Activated B cell treated with CpG ODN at 0.5 μM for 24 hours (primary cell): ENCODE data around the gene NUP85. TPM values are rescaled to one million over a fixed set of nuclear protein-coding genes. Genes with fewer than 3 reads are reported as not detected.

Source experiments
- ATAC-seq: fragments of 200-7000 bp; cut with Tn5 transposase; one replicate; pipeline ENCODE4 v1.10.0; 2021; ENCODE audit warnings: low read depth, mild to moderate bottlenecking, moderate library complexity
- CTCF ChIA-PET: fragments of 350-600 bp; sonication (Branson Sonifier 250); formaldehyde crosslinking; loops from one replicate; lab custom pipeline; 2021; ENCODE audit warnings: antibody characterized with exemption; lab: Charles Lee
- POLR2A ChIA-PET: fragments of 350-600 bp; sonication (Branson Sonifier 250); formaldehyde crosslinking; loops from one replicate; lab custom pipeline; 2021; ENCODE audit warnings: antibody characterized with exemption; lab: Charles Lee
- DNase-seq: peaks from one replicate; pipeline ENCODE4 v3.0.0; 2022
- H3K27ac Mint-ChIP-seq: one replicate; pipeline ENCODE4 v1.8.0; 2020; ENCODE audit warnings: mixed read lengths
- H3K27me3 Mint-ChIP-seq: one replicate; pipeline ENCODE4 v1.8.0; 2021; ENCODE audit warnings: mixed read lengths
- H3K36me3 Mint-ChIP-seq: one replicate; pipeline ENCODE4 v1.8.0; 2021; ENCODE audit warnings: low read depth, mixed read lengths
- H3K4me1 Mint-ChIP-seq: one replicate; pipeline ENCODE4 v1.8.0; 2021; ENCODE audit warnings: mixed read lengths
- H3K4me3 Mint-ChIP-seq: one replicate; pipeline ENCODE4 v1.8.0; 2020; ENCODE audit warnings: mild to moderate bottlenecking, mixed read lengths
- H3K9me3 Mint-ChIP-seq: one replicate; pipeline ENCODE4 v1.8.0; 2020; ENCODE audit warnings: mixed read lengths
- intact Hi-C: fragments of 100-400 bp; cut with micrococcal nuclease; formaldehyde crosslinking; loops from one replicate; pipeline ENCODE4 v1.15.1; 2024
- total RNA-seq: library from RNA; stranded (reverse); gene quantifications from 2 replicates; pipeline ENCODE4 v1.2.3, GENCODE V29; 2022
- TF ChIP-seq, protein P1 (sequence below): fragments of 200-600 bp; IDR thresholded peaks from one replicate; pipeline ENCODE4 v1.8.0; 2022; ENCODE audit warnings: antibody characterized with exemption, mild to moderate bottlenecking

The NUP85 gene
- total RNA-seq, 1 donor from 2014 or later, result 103 TPM

DNA sequence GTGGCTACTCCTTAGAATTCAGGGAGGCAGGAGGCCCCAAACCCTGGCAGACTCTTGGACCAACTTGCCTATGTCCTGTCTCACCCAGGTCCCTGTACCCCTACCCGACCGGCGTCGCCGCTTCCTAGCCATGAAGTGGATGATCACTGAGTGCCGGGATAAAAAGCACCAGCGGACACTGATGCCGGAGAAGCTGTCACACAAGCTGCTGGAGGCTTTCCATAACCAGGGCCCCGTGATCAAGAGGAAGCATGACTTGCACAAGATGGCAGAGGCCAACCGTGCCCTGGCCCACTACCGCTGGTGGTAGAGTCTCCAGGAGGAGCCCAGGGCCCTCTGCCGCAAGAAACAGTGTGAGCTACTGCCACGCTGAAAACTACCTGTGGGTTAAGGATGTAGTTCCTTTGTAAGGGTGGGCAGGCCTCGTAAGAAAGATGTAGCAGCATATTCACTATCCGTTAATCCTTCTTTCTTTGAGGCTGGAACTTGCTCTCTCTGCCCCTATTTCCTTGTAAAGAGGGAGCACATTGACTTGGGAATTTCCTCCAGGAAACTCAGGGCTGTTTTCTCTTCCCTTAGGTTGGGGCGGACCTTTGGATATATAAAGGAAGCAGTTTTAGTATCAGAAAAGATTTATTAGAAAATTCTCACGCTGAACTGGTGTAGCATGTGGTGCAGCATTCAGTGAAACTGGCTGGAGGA lies 60.3 kb downstream of the NUP85 start:
- CTCF ChIA-PET, result interaction anchor here (1.2 kb wide), 1 partner anchor 152 kb away, joined by 4 read pairs; no protein-coding TSS in a partner anchor
- no peak overlapping the region for H3K4me3 Mint-ChIP-seq

DNA sequence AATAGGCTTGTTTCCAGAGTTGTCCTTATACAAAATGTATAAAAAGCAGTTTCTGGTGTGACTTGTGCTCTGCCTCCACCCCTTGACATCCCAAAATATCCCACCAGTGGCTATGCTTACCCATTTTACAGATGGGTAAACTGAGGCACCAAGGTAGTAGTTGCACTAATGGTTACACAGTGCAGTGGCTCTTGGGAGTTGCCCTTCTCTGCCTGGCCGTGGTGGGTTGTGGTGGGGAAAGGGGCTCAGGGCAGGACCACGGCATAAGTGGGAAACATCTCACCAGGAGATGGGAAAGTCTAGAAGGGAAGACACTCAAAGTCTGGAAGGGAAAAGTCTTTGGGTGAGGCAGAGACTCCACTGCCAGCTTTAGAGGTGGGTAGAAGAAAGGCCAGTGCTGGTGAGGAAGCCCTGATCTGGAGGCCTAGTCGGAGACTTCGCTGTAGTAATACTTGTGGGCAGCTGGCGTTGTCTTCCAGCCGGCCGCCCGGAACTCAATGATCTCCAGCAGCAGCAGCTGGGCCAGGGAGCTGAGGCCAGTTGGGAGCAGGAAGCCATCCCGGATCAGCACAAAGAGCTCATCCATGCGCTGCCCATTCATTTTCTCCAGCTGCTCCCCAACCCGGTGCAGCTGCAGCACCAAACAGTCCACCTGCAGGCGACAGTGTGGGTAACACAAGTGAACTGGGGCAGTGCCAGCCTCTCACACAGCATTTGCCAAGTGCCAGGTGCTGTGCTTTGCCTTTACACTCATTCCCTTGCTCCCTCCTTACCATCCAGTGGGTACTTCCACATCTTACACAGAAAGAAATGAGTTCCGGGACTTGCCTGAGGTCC lies 61.1 kb downstream of the NUP85 start:
- intact Hi-C loops, result loop anchor here (10.0 kb wide), 1 partner anchor 152 kb away; no protein-coding TSS in a partner anchor

More for the DNA sequence above, 60.3 kb downstream of the NUP85 start:
- Mint-ChIP-seq H3K9me3 (no peaks in the 10 kb centered on the region), H3K4me1 (peaks cover 31% of the 10 kb centered on the region), H3K36me3 (peaks cover 56% of the 10 kb centered on the region), H3K27me3 (no peaks in the 10 kb centered on the region), H3K27ac (no peak overlapping the region)
- POLR2A ChIA-PET, result no interaction called here
- TF ChIP-seq, protein P1, sequence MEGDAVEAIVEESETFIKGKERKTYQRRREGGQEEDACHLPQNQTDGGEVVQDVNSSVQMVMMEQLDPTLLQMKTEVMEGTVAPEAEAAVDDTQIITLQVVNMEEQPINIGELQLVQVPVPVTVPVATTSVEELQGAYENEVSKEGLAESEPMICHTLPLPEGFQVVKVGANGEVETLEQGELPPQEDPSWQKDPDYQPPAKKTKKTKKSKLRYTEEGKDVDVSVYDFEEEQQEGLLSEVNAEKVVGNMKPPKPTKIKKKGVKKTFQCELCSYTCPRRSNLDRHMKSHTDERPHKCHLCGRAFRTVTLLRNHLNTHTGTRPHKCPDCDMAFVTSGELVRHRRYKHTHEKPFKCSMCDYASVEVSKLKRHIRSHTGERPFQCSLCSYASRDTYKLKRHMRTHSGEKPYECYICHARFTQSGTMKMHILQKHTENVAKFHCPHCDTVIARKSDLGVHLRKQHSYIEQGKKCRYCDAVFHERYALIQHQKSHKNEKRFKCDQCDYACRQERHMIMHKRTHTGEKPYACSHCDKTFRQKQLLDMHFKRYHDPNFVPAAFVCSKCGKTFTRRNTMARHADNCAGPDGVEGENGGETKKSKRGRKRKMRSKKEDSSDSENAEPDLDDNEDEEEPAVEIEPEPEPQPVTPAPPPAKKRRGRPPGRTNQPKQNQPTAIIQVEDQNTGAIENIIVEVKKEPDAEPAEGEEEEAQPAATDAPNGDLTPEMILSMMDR, result no peak
- ATAC-seq, result no peak
- intact Hi-C loops, result loop anchor here (10.0 kb wide), 1 partner anchor 151 kb away; no protein-coding TSS in a partner anchor
- no peak for DNase-seq

DNA sequence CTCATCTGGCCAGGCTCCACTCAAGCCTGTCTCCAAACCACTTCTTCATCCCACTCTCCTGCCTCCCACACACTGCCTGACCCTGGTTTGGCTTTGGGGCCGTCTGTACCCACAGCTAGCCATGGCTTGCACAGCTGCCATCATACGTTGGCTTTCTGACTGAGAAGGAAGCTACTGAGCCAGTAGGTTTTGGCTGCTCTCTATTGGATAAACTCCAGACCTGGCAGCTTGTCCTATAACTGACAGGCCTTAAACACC lies 61.6 kb downstream of the NUP85 start:
- Mint-ChIP-seq H3K27me3 (no peaks in the 10 kb centered on the region), H3K27ac (no peak overlapping the region), H3K9me3 (no peaks in the 10 kb centered on the region), H3K4me3 (no peak overlapping the region), H3K4me1 (peaks cover 25% of the 10 kb centered on the region), H3K36me3 (peaks cover 45% of the 10 kb centered on the region)
- no peak for ATAC-seq
- TF ChIP-seq, protein P1, result no peak
- intact Hi-C loops, result loop anchor here (10.0 kb wide), 1 partner anchor 152 kb away; no protein-coding TSS in a partner anchor
- ChIA-PET CTCF (interaction anchor here (1.2 kb wide), 1 partner anchor 153 kb away, joined by 4 read pairs; no protein-coding TSS in a partner anchor), POLR2A (no interaction called here)
- no peak for DNase-seq

More for the DNA sequence above, 61.1 kb downstream of the NUP85 start:
- ATAC-seq (no peak), DNase-seq (no peak)
- H3K27ac Mint-ChIP-seq, result no peak overlapping the region
- TF ChIP-seq, protein P1, result no peak
- no peak overlapping the region for H3K4me3 Mint-ChIP-seq
- H3K27me3 Mint-ChIP-seq, result no peaks in the 10 kb centered on the region
- no peaks in the 10 kb centered on the region for H3K9me3 Mint-ChIP-seq
- peaks cover 48% of the 10 kb centered on the region for H3K36me3 Mint-ChIP-seq
- ChIA-PET POLR2A (no interaction called here), CTCF (interaction anchor here (1.2 kb wide), 1 partner anchor 153 kb away, joined by 4 read pairs; no protein-coding TSS in a partner anchor)
- peaks cover 27% of the 10 kb centered on the region for H3K4me1 Mint-ChIP-seq

DNA sequence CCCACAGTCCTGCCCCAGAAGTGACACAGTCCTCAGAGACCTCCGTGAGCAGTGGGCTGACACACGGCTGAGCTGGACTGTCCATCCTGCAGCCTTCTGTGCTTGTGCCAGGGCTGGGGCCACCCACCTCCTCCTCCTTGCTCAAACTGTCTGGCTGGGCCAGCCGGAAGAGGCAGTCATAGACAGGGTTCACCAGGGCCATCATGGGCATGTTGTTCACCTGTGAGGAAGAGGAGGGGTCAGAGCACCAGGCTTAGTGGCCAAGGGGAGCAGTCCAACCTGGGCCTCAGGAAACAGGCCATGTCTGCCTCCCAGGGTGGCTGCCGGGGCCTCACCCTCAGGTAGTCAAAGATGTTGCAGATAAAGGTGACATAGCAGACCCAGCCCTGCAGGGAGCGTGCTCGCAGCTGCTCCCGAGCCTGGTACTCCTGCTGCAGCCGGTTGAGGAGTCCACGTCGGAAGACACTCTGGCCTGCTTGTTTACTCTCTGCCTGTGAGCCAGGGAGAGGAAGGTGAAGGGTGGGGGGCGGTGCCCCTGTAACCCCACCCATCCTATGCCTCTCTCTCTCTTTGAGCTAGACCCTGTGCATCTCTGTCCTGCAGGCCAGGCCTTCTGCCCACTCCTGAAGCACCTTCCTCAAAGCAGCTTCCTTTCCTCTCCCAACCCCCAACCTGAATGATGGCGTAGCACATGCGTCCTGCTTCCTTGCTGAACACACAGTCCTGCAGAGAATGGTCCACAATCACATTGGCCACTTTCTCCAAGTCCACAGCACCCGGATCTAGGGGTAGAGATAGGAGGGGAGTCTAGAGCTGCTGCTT lies 62.1 kb downstream of the NUP85 start:
- peaks cover 42% of the 10 kb centered on the region for H3K36me3 Mint-ChIP-seq
- intact Hi-C loops, result loop anchor here (10.0 kb wide), 1 partner anchor 153 kb away; no protein-coding TSS in a partner anchor

More for the DNA sequence above, 62.1 kb downstream of the NUP85 start:
- Mint-ChIP-seq H3K4me1 (peaks cover 24% of the 10 kb centered on the region), H3K4me3 (no peak overlapping the region), H3K9me3 (no peaks in the 10 kb centered on the region), H3K27me3 (no peaks in the 10 kb centered on the region), H3K27ac (no peak overlapping the region)
- no peak for DNase-seq
- no peak for ATAC-seq
- TF ChIP-seq, protein P1, result no peak
- ChIA-PET POLR2A (interaction anchor here (0.5 to 1.5 kb wide), 2 partner anchors 23 to 98 kb away, joined by 3 read pairs; no protein-coding TSS in a partner anchor), CTCF (interaction anchor here (1.2 kb wide), 1 partner anchor 154 kb away, joined by 4 read pairs; no protein-coding TSS in a partner anchor)
